DMS53 (cell line): ENCODE measurements around the gene TNFRSF9.
"Not testable (repeated sequence)": the region's sequence is repeated elsewhere in the genome, so short reads cannot be mapped to it uniquely, and the experiment has no call there.

Source experiments
- DNase-seq: peaks from one replicate; lab custom pipeline; 2025; lab: John Stamatoyannopoulos, UW

The TNFRSF9 gene

DNA sequence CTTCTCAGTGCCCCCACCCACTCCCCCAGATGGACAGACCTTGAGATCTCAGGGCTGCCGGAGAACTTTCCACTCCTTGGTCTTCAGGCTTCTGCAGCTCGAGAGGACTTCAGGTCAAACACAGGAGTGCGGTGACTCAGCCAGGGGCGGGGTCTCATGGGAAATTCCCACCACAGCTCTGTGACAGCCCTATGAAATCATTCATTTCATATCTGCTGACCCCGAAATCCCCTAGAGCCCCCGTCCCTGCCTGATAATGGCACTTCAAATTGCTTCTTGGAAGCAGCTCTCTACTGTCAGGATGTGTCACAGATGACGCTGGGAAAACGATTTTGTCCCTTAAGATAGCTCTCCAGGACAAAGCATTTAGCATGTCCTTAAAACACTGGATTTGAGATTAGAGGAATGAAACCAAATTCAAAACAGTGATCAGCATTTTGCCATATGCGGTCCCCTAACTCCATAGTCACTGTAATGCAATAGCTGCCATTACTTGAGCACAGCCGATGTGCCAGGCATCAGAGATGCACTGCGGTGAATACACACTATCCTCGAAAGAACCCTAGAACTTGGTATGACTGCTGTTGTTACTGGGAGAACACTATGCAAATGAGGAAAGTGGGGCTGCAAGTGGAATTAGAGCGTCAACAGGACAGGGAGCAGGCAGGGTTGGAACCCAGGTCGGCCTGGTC lies at the start of gene TNFRSF9:
Gene TNFRSF9 (minus strand): TSS at position 95 of the 692 bp plus-strand sequence. CDS start 845 bp downstream, outside the sequence.
- peak; percentile 57 for DNase-seq

DNA sequence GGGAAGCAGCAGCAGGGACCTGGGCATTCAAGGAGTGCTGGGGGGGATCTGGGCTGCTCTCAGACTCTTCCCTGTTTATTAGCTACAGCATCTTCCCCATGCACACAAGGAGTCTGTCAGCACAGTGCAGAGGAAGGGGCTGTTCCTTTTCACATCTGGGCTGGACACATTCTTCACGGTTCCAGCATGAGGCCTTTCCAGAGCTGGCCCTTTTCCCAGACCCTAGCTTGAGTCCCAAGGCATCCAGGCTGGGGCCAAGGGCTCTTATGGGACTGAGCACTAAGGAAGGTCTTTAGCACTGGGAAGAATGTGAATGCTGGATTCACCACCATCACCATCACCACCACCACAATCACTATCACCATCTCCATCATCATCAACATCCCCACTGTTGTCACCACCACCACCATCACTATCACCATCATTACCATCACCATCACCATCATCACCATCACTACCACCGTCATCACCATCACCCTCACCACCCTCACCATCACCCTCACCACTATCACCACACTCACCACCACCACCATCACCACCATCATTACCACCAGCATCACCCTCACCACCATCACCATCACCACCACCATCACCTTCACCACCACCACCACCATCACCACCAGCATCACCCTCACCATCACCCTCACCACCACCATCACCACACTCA lies 49.3 kb upstream of the TNFRSF9 start:
- no peak for DNase-seq

DNA sequence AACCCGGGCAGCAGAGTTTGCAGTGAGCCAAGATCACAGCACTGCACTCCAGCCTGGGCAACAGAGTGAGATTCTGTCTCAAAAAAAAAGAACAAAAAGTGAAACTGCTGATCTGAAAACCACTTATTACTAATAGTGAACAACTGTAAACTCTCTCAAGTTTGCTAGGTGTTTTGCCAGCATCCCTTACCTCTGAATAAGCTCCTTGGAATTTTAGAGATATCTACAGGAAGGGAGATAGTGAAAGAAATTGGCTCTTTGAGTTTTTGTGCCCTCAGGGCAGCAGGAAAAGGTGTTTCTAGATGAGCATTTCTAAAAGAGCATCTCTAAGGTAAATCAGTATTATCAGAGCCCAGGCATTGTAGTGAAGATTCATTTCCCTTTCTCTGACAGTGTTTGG lies 47.9 kb upstream of the TNFRSF9 start:
- no peak for DNase-seq

DNA sequence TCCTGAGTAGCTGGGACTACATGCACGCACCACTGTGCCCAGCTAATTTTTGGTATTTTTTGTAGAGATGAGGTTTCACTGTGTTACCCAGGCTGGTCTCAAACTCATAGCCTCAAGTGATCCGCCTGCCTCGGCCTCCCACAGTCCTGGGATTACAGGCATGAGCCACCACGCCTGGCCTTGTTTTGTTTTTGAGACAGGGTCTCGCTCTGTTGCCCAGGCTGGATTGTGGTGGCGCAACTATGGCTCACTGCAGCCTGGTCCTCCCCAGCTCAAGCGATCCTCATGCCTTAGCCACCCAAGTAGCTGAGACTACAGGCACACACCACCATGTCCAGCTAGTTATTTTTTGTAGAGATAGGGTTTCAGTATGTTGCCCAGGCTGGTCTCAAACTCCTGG lies 46.9 kb upstream of the TNFRSF9 start:
- no peak for DNase-seq

DNA sequence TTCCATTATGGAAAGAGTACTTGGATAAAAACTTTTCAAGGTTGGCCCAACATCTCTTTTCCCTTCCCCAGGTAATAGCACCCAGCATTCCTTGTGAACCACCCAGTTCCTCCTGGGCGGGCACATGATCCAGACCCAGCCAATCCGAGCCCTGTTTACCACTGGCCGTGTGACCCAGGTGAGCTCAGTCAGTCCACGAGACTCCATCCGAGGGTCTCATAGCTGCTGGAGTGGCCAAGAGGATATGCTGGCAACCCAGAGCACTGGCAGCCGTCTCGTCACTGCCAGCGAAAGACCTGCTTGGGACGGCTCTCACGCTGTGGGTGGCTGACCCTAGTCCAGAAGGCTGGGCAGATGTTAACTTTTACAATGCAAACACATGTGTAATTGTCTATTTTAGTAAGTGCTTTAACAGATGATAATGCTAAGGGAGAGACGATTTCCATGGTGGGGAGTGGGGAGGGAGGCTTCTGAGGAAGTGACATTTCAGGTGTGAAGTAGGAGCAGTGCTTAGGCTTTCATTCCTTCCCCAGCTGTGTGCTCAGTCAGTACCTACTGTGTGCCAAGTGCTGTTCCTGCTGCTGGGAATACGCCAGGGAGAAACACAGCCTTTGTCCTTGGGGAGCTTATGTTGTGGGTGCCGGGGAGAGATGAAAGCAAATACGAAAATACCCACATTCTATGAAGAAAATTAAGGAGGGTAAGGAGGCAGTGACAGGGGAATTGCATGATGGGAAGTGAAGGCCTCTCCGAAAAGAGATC lies 45.4 kb upstream of the TNFRSF9 start:
- DNase-seq = no peak

- DNase-seq = no peak
Observed at GRCh38 chr1:7984811-7985210, 44.2 kb upstream of the TNFRSF9 start.

GRCh38 chr1:7983086-7983778 lies 42.6 kb upstream of the TNFRSF9 start:
- no peak for DNase-seq

GRCh38 chr1:7980984-7981383 lies 40.3 kb upstream of the TNFRSF9 start:
- DNase-seq = no peak

GRCh38 chr1:7975212-7975865 lies 34.7 kb upstream of the TNFRSF9 start:
- DNase-seq = peak; percentile 90

DNA sequence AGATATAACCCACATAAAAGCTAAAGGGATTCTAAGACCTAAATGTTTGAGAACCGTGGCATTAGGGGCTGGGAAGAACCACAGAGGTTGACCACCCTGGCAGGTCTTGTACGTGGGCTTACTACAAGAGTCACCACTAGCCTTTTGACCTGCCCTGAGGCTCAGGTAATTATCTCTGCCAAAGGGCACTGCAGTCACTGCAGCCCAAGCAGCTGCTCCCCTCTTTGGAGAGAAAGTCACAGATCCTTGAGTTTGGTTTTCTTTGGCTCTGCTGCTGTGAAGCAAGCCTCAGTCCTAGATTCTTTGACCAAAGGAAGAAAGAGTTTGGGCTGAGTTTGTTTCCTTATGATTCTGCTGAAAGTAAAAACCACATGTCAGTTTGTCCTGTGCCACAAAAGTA lies 32.4 kb upstream of the TNFRSF9 start:
- DNase-seq = no peak

- no peak for DNase-seq
Observed at GRCh38 chr1:7972285-7972684, 31.6 kb upstream of the TNFRSF9 start.

GRCh38 chr1:7971024-7971423 lies 30.4 kb upstream of the TNFRSF9 start:
- no peak for DNase-seq

DNA sequence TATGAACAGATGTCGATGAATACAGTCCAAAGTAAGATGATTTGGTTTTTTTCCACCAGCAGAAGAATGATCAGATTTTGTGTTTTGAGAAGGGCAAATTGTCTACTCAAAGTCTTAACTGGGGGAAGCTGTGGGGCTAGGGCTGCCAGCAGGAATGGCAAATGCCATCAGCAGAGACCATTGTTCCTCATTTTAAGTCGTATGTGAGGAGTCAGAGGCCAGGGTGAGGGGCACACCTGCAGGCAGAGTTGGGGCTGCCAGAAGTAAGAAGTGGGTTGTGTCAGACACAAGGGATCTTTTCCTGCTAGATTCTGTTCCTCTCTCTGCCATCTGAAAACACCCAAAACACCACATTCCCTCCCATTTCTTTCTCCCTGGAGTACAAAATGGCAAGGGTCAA lies 29.6 kb upstream of the TNFRSF9 start:
- no peak for DNase-seq

GRCh38 chr1:7967651-7968050 lies 27.0 kb upstream of the TNFRSF9 start:
- no peak for DNase-seq

GRCh38 chr1:7967196-7967595 lies 26.6 kb upstream of the TNFRSF9 start:
- DNase-seq = no peak

GRCh38 chr1:7964476-7964875 lies 23.8 kb upstream of the TNFRSF9 start:
- no peak for DNase-seq

DNA sequence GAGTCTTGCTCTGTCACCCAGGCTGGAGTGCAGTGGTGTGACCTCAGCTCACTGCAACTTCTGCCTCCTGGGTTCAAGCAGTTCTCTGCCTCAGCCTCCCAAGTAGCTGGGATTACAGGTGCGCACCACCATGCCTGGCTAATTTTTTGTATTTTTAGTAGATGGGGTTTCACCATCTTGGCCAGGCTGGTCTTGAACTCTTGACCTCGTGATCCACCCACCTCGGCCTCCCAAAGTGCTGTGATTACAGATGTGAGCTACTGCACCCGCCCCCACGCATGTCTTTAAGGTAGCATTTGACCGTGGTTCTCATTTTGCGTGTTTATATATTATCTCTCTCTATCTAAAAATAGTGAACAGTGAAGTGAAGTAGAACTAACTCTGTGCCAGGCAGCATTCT lies 23.2 kb upstream of the TNFRSF9 start:
- DNase-seq = not testable (repeated sequence)

DNA sequence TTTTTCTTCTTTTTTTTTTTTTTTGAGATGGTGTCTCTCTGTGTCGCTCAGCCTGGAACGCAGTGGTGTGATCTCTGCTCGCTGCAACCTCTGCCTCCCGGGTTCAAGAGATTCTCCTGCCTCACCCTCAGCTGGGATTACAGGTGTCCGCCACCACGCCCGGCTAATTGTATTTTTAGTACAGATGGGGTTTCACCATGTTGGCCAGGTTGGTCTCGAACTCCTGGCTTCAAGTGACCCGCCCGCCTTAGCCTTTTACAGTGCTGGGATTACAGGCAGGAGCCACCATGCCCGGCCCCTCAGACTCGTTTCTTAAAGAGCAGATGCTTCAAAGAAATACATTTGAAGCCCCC lies 22.7 kb upstream of the TNFRSF9 start:
- DNase-seq = not testable (repeated sequence)

- DNase-seq = no peak
Observed at GRCh38 chr1:7962636-7963377, 22.2 kb upstream of the TNFRSF9 start.

GRCh38 chr1:7962014-7962335 lies 21.3 kb upstream of the TNFRSF9 start:
- DNase-seq = no peak

DNA sequence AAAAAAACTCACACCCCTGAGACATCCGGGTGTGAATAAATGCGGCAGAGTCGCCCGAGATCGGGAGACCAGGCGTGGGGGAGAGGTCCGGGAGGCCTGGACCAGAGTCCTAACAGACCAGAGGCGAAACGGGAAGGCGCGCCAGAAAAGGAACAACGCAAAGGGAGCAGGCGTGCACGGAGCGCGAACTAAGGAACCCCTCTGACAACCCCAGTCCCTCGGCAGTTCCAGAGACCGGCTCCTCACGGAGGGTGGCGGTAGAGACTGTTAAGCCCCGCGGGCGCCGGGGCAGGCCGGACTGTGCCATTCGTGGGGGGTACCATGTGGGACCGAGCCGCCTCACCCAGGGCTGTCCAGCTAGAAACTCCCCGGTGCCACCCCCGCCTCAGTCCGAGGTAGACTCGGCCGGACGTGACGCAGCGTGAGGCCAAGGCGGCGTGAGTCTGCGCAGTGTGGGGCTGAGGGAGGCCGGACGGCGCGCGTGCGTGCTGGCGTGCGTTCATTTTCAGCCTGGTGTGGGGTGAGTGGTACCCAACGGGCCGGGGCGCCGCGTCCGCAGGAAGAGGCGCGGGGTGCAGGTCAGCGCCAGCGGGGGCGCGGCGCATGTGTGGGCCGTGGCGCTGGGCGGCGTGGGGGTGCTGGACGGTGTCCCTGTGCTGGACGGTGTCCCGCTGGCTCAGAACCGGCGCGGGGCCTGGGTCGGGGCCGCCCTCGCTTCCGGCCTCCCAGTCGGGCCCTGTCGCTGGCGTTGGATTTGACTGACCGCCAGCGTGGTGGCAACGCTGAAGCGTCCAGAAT lies 20.8 kb upstream of the TNFRSF9 start, which contains the start of gene PARK7:
Gene PARK7 (plus strand): TSS at position 496 of the 798 bp plus-strand sequence. CDS start 1,075 bp downstream, outside the sequence.
- DNase-seq = peak; percentile 100
